Bone marrow (tissue), 2 donors: ENCODE results near the gene SORCS1.

ENCODE experiments used
- DNase-seq, 2 donors: peaks; one replicate each; lab custom pipeline; 2025; lab: John Stamatoyannopoulos, UW

The SORCS1 gene

GRCh38 chr10:107104026-107104652 lies 60.4 kb downstream of the SORCS1 start:
- no peak for DNase-seq

- DNase-seq: no peak
These were observed 61.1 kb downstream of the SORCS1 start for GRCh38 chr10:107103174-107104025.

- DNase-seq: no peak
These were observed 66.2 kb downstream of the SORCS1 start for GRCh38 chr10:107098326-107098725.

GRCh38 chr10:107094824-107095522 lies 69.5 kb downstream of the SORCS1 start:
- no peak for DNase-seq

- no peak for DNase-seq
These were observed 72.2 kb downstream of the SORCS1 start for GRCh38 chr10:107092321-107092720.

- no peak for DNase-seq
These were observed 73.4 kb downstream of the SORCS1 start for GRCh38 chr10:107091126-107091525.

DNA sequence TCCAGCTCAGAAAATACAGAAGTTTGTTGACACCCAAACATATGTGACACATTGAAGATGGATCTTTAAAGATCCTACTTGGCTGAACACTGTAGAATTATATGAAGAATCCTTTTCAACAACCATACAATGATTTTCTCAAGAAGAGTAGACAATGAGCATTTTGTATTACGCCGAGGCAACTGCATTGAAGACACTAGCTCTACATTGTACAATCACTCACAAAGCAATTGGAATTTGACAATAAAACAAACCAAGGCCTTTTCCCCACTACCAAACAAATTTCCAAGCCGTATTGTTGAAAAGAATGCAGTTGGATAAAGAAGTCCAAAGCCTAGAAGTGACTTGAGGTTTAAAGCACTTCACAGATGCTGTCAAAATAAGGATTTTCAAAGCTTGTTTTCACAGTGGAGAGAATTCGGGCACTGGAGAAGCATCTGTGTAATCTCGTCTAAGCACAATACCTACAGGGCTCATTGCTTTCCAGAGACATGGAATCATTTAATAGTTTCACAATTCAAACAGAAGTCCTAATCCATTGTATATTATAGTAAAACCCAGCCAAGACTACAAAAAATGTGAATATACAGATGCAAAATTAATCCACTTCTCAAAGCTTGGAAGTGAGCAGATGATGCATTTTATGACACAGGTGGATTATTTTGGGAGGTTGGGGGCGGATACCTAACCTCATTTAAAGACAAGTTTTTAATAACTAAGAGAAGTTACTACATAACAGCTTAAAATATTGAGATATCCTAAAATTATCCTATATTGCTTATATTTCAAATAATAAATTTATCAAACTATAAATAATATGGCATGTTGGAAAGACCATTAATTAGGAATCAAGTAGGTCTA lies 78.6 kb downstream of the SORCS1 start:
- no peak for DNase-seq

DNA sequence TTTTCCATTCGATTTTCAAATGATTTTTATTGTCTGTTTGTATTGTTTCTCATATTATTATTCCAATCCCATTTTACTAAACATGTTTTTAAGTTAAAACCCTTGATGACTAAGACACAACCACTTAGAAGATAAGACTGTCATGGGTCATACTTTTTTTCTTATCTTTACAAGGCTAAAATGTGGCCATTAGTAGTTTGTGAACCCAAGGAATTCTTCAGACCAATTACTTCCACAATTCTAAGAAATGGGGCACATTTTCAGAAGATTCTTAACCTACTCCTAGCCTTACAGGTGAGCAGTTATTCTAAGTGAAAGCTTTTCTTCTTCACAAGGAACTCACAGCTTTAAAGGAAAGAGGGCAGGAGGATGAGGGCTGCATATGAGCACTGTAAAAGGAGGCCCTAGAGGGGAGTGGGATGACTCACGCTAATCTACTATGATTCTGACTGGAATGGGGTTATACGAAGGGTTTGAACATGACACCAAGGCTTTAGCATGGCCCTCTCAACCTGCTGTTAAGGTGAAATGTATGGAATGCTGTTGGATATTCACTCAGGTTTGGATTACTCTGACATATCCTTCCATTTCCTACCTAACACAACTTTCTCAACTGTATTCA lies 81.0 kb downstream of the SORCS1 start:
- DNase-seq: no peak

DNA sequence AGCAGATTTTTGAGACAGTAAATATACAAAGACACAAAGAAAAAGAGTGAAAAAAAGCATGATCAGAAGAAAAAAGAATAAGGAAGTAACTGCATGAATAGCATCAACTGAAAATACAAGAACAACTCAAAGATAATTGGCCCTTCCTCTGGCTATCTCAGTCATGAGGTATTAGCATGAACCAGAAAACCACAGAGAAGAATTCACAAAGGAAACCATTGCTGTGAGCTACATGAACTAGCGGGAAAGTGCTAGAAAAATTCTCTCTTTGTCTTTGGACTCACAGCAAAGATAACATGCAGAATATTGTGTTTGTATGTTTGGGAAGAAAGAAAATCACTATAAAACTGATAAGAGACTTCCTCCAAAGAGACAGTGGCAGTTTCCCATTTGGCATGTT lies 82.9 kb downstream of the SORCS1 start:
- DNase-seq: no peak

DNA sequence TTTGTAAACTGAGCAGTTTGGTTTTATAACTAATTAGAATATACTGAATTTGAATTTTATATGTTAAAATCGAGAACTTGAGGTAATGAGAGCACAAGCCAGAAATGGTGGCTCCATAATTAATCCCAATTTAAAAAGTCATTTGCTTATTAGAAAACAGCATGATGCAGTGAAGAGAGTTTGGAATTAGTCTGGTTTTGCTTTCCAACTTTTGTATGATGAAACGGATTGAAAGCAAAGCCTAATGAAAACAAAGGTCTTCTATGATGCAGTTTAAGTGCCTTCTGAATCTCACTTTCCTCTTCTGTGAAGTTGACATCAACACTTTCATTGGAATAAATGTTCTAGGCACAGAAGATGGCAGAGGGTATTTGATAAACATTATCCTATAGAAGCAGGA lies 89.4 kb downstream of the SORCS1 start:
- DNase-seq: no peak

GRCh38 chr10:107072786-107073185 lies 91.7 kb downstream of the SORCS1 start:
- no peak for DNase-seq

GRCh38 chr10:107072028-107072427 lies 92.5 kb downstream of the SORCS1 start:
- DNase-seq: no peak

GRCh38 chr10:107071301-107071700 lies 93.2 kb downstream of the SORCS1 start:
- DNase-seq: no peak

GRCh38 chr10:107067843-107068242 lies 96.7 kb downstream of the SORCS1 start:
- DNase-seq: no peak

DNA sequence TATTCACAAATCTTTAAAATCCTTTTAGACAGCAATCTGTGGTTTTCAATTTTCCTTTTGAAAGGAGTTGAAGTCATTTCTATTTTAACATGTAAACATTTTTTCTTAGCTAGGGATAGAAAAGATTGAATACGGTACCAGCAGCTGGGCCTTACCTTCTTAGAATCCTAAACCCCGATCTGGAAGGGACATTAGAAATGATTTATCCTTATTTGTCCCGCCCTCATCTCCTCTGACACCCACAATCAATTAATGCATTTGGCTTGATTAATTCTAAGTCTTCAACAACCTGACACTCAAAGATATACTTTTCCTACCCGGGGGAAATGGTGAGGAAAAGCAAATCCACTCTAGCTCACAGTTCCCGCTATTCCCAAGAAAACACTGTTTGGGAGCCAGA lies 100.4 kb downstream of the SORCS1 start:
- DNase-seq: no peak

GRCh38 chr10:107059872-107060271 lies 104.6 kb downstream of the SORCS1 start:
- no peak for DNase-seq

DNA sequence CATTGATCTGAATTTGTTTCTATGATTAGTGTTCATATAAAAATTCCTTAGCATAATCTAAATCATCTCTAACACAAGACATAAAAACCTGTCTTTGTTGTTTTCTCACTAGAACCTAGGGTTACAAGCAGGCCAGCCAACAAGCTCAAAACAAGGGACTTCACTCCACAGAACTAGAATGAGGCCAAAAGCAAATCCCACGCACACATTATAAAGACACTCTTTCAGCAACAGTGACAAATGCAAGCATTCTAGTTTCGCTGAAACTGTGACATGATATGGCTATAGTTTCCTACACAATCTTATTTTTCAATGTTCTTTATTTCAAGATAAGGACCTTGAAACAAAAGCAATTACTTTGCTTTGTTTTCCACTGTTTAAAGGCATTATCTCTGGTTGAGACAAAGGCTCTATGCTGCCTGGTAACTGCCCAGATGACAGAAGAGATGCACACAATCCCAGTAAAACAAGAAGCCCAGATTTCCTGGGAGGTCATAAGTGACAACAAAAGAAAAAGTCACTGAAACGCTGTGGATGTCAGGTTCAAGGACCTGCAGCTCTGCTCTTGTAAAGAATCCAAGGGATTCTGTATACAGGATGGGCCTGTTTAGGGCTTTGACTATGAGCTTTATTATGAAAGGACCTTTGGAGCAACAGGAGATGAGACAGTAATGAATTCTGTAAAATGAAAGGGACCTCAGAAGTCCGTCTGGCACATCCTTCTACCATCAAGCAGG lies 105.3 kb downstream of the SORCS1 start:
- DNase-seq: no peak

- no peak for DNase-seq
These were observed 106.2 kb downstream of the SORCS1 start for GRCh38 chr10:107058331-107058730.

- no peak for DNase-seq
These were observed 108.3 kb downstream of the SORCS1 start for GRCh38 chr10:107056182-107056581.

GRCh38 chr10:107054469-107055156 lies 109.9 kb downstream of the SORCS1 start:
- DNase-seq: no peak
